Activated naive CD8-positive, alpha-beta T cell treated with anti-CD3 and anti-CD28 coated beads, Interleukin-2, amount 10 ng/mL, durations not matched to agents 7 days and 5 days (primary cell): Measurements from ENCODE around the gene ABCC1. TPM values are rescaled to one million over a fixed set of nuclear protein-coding genes. Genes with fewer than 3 reads are reported as not detected.

ENCODE experiments used
- ATAC-seq: fragments of 150-1000 bp; cut with Tn5 transposase; one replicate; pipeline ENCODE4 v1.10.0; 2021; ENCODE audit warnings: low read depth, moderate library complexity
- POLR2A ChIA-PET: fragments of 350-600 bp; sonication (Branson Sonifier 250); formaldehyde crosslinking; loops from one replicate; lab custom pipeline; 2021; ENCODE audit warnings: antibody characterized with exemption; lab: Charles Lee
- DNase-seq: peaks from one replicate; pipeline ENCODE4 v3.0.0; 2021
- H3K27ac Mint-ChIP-seq: one replicate; pipeline ENCODE4 v1.8.0; 2022; ENCODE audit warnings: mild to moderate bottlenecking, mixed read lengths
- H3K27me3 Mint-ChIP-seq: one replicate; pipeline ENCODE4 v1.8.0; 2022; ENCODE audit warnings: mild to moderate bottlenecking, moderate library complexity, mixed read lengths
- H3K36me3 Mint-ChIP-seq: one replicate; pipeline ENCODE4 v1.8.0; 2021; ENCODE audit warnings: mild to moderate bottlenecking, mixed read lengths
- H3K4me1 Mint-ChIP-seq: one replicate; pipeline ENCODE4 v1.8.0; 2021; ENCODE audit warnings: mixed read lengths
- H3K4me3 Mint-ChIP-seq: one replicate; pipeline ENCODE4 v1.8.0; 2022; ENCODE audit warnings: mild to moderate bottlenecking, moderate library complexity, mixed read lengths
- H3K9me3 Mint-ChIP-seq: one replicate; pipeline ENCODE4 v1.8.0; 2021; ENCODE audit warnings: mixed read lengths
- total RNA-seq, 2 experiments: library from RNA; stranded (reverse); gene quantifications; one replicate each; pipeline ENCODE4 v1.2.3, GENCODE V29; 2021

Gene ABCC1
- total RNA-seq, 2 experiments from 2014 or later, result 55.2 to 62.5 TPM

GRCh38 chr16:16122264-16122663 lies 172.8 kb downstream of the ABCC1 start:
- H3K27me3 Mint-ChIP-seq, result no peaks in the 10 kb centered on the region
- H3K36me3 Mint-ChIP-seq, result peaks cover 78% of the 10 kb centered on the region
- no peak overlapping the region for H3K27ac Mint-ChIP-seq
- POLR2A ChIA-PET, result interaction anchor here (0.6 kb wide), 1 partner anchor 8 kb away, joined by 3 read pairs; no protein-coding TSS in a partner anchor
- H3K9me3 Mint-ChIP-seq, result peaks cover 12% of the 10 kb centered on the region
- H3K4me3 Mint-ChIP-seq, result no peak overlapping the region
- no peak for DNase-seq
- no peak for ATAC-seq
- H3K4me1 Mint-ChIP-seq, result peaks cover 10% of the 10 kb centered on the region

- peaks cover 10% of the 10 kb centered on the region for H3K4me1 Mint-ChIP-seq
- no peak for DNase-seq
- peaks cover 8% of the 10 kb centered on the region for H3K9me3 Mint-ChIP-seq
- ATAC-seq, result no peak
- H3K4me3 Mint-ChIP-seq, result no peak overlapping the region
- POLR2A ChIA-PET, result interaction anchor here (0.5 kb wide), 1 partner anchor 1111 kb away, joined by 3 read pairs; no protein-coding TSS in a partner anchor
- peaks cover 59% of the 10 kb centered on the region for H3K36me3 Mint-ChIP-seq
- H3K27ac Mint-ChIP-seq, result no peak overlapping the region
- no peaks in the 10 kb centered on the region for H3K27me3 Mint-ChIP-seq
These were observed 175.0 kb downstream of the ABCC1 start for GRCh38 chr16:16124438-16124837.

GRCh38 chr16:16124974-16125373 lies 175.6 kb downstream of the ABCC1 start:
- no peak for DNase-seq
- Mint-ChIP-seq H3K36me3 (peaks cover 54% of the 10 kb centered on the region), H3K4me1 (peaks cover 10% of the 10 kb centered on the region), H3K27me3 (no peaks in the 10 kb centered on the region), H3K9me3 (peaks cover 8% of the 10 kb centered on the region), H3K27ac (no peak overlapping the region), H3K4me3 (no peak overlapping the region)
- no peak for ATAC-seq
- POLR2A ChIA-PET, result interaction anchor here (0.5 kb wide), 1 partner anchor 1110 kb away, joined by 3 read pairs; no protein-coding TSS in a partner anchor

GRCh38 chr16:16126896-16127295 lies 177.5 kb downstream of the ABCC1 start:
- Mint-ChIP-seq H3K36me3 (peaks cover 40% of the 10 kb centered on the region), H3K9me3 (peaks cover 8% of the 10 kb centered on the region), H3K27ac (no peak overlapping the region), H3K27me3 (no peaks in the 10 kb centered on the region), H3K4me3 (no peak overlapping the region), H3K4me1 (no peaks in the 10 kb centered on the region)
- DNase-seq (no peak), ATAC-seq (no peak)
- POLR2A ChIA-PET, result no interaction called here

DNA sequence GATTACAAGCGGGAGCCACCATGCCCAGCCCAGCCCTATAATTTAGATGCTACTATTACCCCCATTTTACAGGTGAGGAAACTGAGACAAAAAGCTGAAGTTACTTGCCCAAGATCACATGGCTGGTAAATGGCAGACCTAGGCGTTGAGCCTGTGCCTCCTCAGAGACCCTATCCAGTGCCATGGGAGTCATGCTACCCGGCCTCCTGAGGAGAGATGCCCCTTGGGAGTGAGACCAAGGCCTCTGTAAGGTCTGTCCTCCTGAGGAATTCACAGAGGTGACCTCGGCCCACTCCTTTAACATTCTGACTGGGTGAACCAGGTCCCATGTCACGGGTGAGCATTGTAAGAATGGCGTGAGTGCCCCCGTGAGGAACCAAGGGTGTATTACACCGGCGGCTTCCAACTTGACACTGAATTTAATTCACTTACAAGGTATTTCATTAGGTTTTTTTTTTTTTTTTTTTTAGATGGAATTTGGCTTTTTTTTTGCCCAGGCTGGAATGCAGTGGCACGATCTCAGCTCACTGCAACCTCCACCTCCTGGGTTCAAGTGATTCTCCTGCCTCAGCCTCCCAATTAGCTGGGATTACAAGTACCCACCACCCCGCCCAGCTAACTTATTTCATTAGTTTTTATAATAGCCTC lies 178.2 kb downstream of the ABCC1 start:
- no peak overlapping the region for H3K27ac Mint-ChIP-seq
- no peaks in the 10 kb centered on the region for H3K4me1 Mint-ChIP-seq
- peaks cover 34% of the 10 kb centered on the region for H3K36me3 Mint-ChIP-seq
- peaks cover 8% of the 10 kb centered on the region for H3K9me3 Mint-ChIP-seq
- DNase-seq, result peak; percentile 75
- H3K27me3 Mint-ChIP-seq, result no peaks in the 10 kb centered on the region
- ATAC-seq, result peak; percentile 74
- H3K4me3 Mint-ChIP-seq, result no peak overlapping the region
- POLR2A ChIA-PET, result no interaction called here

GRCh38 chr16:16131204-16131603 lies 181.8 kb downstream of the ABCC1 start:
- H3K27ac Mint-ChIP-seq, result no peak overlapping the region

DNA sequence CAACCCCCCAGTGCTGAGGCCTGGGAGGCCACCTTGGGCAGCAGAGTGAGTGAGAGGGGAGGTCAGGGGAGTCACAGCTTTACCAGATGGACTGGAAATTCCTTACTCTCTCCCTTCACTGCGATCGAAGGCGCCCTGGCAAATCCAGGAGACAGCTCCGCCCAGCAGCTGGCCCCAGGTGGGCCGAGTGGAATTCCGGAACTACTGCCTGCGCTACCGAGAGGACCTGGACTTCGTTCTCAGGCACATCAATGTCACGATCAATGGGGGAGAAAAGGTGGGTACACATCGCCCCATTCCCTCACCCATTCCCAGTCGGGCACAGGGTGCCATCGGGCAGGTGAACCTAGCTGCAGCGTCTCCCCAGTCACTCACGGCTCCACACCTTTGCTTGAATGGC lies 182.2 kb downstream of the ABCC1 start:
- DNase-seq (no peak), ATAC-seq (no peak)
- POLR2A ChIA-PET, result no interaction called here
- H3K36me3 Mint-ChIP-seq, result peaks cover 15% of the 10 kb centered on the region
- H3K27ac Mint-ChIP-seq, result no peak overlapping the region
- H3K4me1 Mint-ChIP-seq, result no peaks in the 10 kb centered on the region
- no peaks in the 10 kb centered on the region for H3K27me3 Mint-ChIP-seq
- no peak overlapping the region for H3K4me3 Mint-ChIP-seq
- no peaks in the 10 kb centered on the region for H3K9me3 Mint-ChIP-seq

More at GRCh38 chr16:16131204-16131603, 181.8 kb downstream of the ABCC1 start:
- no peaks in the 10 kb centered on the region for H3K4me1 Mint-ChIP-seq
- peaks cover 14% of the 10 kb centered on the region for H3K36me3 Mint-ChIP-seq
- H3K9me3 Mint-ChIP-seq, result no peaks in the 10 kb centered on the region
- DNase-seq, result no peak
- no peaks in the 10 kb centered on the region for H3K27me3 Mint-ChIP-seq
- H3K4me3 Mint-ChIP-seq, result no peak overlapping the region
- ATAC-seq, result no peak
- POLR2A ChIA-PET, result no interaction called here

GRCh38 chr16:16133943-16134604 lies 184.7 kb downstream of the ABCC1 start:
- no peaks in the 10 kb centered on the region for H3K27me3 Mint-ChIP-seq
- no peaks in the 10 kb centered on the region for H3K4me1 Mint-ChIP-seq
- POLR2A ChIA-PET, result no interaction called here
- no peak for ATAC-seq
- H3K4me3 Mint-ChIP-seq, result no peak overlapping the region
- H3K27ac Mint-ChIP-seq, result peak overlapping the region; percentile 46
- no peak for DNase-seq
- H3K36me3 Mint-ChIP-seq, result peaks cover 15% of the 10 kb centered on the region
- no peaks in the 10 kb centered on the region for H3K9me3 Mint-ChIP-seq

DNA sequence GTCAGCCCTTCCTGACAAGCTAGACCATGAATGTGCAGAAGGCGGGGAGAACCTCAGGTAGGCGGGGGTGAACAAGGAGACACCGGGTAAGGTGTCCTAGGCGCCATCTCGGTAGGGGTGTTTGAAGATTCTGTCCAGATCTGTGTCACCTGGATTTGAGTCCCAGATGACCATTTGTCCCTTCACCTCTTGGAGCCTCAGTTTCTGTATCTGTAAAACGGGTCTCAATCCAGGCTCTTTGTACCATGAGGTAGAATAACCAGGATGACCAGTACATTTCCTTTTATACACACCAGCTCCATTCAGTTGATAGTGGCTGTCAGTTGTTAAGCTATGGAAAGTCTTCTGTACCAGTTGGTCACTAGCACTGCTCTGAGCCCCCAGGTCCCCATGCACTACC lies 187.2 kb downstream of the ABCC1 start:
- POLR2A ChIA-PET, result no interaction called here
- Mint-ChIP-seq H3K27me3 (no peaks in the 10 kb centered on the region), H3K36me3 (peaks cover 25% of the 10 kb centered on the region), H3K27ac (no peak overlapping the region), H3K4me1 (no peaks in the 10 kb centered on the region), H3K4me3 (no peak overlapping the region), H3K9me3 (no peaks in the 10 kb centered on the region)
- no peak for ATAC-seq
- DNase-seq, result no peak

GRCh38 chr16:16137110-16137509 lies 187.7 kb downstream of the ABCC1 start:
- ATAC-seq (no peak), DNase-seq (no peak)
- Mint-ChIP-seq H3K4me1 (no peaks in the 10 kb centered on the region), H3K9me3 (no peaks in the 10 kb centered on the region), H3K27me3 (no peaks in the 10 kb centered on the region), H3K4me3 (no peak overlapping the region), H3K36me3 (peaks cover 25% of the 10 kb centered on the region), H3K27ac (no peak overlapping the region)
- POLR2A ChIA-PET, result no interaction called here

GRCh38 chr16:16138034-16138635 lies 188.7 kb downstream of the ABCC1 start:
- H3K27ac Mint-ChIP-seq, result no peak overlapping the region
- H3K4me3 Mint-ChIP-seq, result no peak overlapping the region
- H3K9me3 Mint-ChIP-seq, result no peaks in the 10 kb centered on the region
- H3K27me3 Mint-ChIP-seq, result no peaks in the 10 kb centered on the region
- H3K4me1 Mint-ChIP-seq, result peaks cover 7% of the 10 kb centered on the region
- peaks cover 25% of the 10 kb centered on the region for H3K36me3 Mint-ChIP-seq
- ATAC-seq (no peak), DNase-seq (no peak)
- POLR2A ChIA-PET, result no interaction called here

DNA sequence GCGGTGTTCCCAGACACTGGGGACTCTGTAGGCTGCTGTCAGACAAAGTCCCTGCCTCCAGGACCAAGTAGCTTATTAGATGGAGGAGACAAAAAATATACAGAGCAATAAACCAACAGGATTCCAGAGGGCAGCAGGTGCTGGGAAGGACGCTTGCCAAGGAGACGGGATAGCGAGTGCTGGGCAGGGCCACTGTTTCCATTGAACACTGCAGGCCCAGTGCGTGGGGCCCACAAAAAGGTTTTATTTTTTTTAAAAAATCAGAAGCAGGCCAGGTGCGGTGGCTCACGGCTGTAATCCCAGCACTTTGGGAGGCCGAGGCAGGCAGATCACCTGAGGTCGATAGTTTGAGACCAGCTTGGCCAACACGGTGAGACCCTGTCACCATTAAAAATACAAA lies 189.6 kb downstream of the ABCC1 start:
- H3K27me3 Mint-ChIP-seq, result no peaks in the 10 kb centered on the region
- H3K9me3 Mint-ChIP-seq, result no peaks in the 10 kb centered on the region
- no peak for DNase-seq
- ATAC-seq, result no peak
- H3K36me3 Mint-ChIP-seq, result peaks cover 25% of the 10 kb centered on the region
- no peak overlapping the region for H3K4me3 Mint-ChIP-seq
- H3K27ac Mint-ChIP-seq, result no peak overlapping the region
- peaks cover 7% of the 10 kb centered on the region for H3K4me1 Mint-ChIP-seq
- POLR2A ChIA-PET, result no interaction called here

GRCh38 chr16:16139806-16140205 lies 190.4 kb downstream of the ABCC1 start:
- Mint-ChIP-seq H3K27ac (no peak overlapping the region), H3K4me3 (no peak overlapping the region), H3K36me3 (peaks cover 24% of the 10 kb centered on the region), H3K9me3 (no peaks in the 10 kb centered on the region), H3K27me3 (no peaks in the 10 kb centered on the region), H3K4me1 (peaks cover 7% of the 10 kb centered on the region)
- no peak for ATAC-seq
- no peak for DNase-seq
- POLR2A ChIA-PET, result no interaction called here

- POLR2A ChIA-PET, result no interaction called here
- Mint-ChIP-seq H3K4me3 (no peak overlapping the region), H3K9me3 (no peaks in the 10 kb centered on the region), H3K27me3 (no peaks in the 10 kb centered on the region), H3K36me3 (peaks cover 20% of the 10 kb centered on the region), H3K27ac (no peak overlapping the region), H3K4me1 (peaks cover 7% of the 10 kb centered on the region)
- no peak for ATAC-seq
- no peak for DNase-seq
These were observed 191.1 kb downstream of the ABCC1 start for GRCh38 chr16:16140537-16140936.
